ENCODE measurements around the gene PEX5L. TPM values are rescaled to one million over a fixed set of nuclear protein-coding genes. Genes with fewer than 3 reads are reported as not detected.

Gene PEX5L
- total RNA-seq, 2 experiments from 2014 or later, result not detected

DNA sequence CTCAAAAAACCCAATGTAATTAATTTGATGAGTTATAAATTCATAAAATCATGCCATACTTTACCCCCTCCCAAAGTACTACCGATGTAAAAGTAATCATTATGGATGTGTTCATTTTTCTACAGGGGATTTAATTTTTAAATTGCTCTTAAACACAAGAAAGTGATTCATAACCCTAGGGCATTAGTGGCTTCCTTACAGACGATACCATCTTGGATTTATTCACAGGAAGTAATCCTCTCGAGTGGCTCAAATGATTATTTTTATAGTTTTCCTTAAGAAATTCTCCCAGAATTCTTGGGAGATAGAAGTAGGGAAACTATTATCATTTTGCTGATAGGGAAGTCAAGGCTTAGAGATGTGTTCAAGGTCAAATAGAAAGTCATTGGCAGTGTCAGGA is 80.9 kb downstream of the PEX5L start:
- DNase-seq, result no peak
- Mint-ChIP-seq H3K27me3 (peaks cover 26% of the 10 kb centered on the region), H3K36me3 (ENCODE audit: low read depth) (no peaks in the 10 kb centered on the region), H3K4me1 (ENCODE audit: low read depth) (peaks cover 6% of the 10 kb centered on the region), H3K9me3 (no peaks in the 10 kb centered on the region), H3K27ac (no peak overlapping the region), H3K4me3 (no peak overlapping the region)
- TF ChIP-seq, protein P1, sequence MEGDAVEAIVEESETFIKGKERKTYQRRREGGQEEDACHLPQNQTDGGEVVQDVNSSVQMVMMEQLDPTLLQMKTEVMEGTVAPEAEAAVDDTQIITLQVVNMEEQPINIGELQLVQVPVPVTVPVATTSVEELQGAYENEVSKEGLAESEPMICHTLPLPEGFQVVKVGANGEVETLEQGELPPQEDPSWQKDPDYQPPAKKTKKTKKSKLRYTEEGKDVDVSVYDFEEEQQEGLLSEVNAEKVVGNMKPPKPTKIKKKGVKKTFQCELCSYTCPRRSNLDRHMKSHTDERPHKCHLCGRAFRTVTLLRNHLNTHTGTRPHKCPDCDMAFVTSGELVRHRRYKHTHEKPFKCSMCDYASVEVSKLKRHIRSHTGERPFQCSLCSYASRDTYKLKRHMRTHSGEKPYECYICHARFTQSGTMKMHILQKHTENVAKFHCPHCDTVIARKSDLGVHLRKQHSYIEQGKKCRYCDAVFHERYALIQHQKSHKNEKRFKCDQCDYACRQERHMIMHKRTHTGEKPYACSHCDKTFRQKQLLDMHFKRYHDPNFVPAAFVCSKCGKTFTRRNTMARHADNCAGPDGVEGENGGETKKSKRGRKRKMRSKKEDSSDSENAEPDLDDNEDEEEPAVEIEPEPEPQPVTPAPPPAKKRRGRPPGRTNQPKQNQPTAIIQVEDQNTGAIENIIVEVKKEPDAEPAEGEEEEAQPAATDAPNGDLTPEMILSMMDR (IDR thresholded peaks at IDR 0.05), result no peak
- CTCF ChIA-PET, result no interaction called here
- intact Hi-C loops (cut with micrococcal nuclease), result no loop called here
- POLR2A ChIA-PET, result no interaction called here
- ATAC-seq, result no peak

DNA sequence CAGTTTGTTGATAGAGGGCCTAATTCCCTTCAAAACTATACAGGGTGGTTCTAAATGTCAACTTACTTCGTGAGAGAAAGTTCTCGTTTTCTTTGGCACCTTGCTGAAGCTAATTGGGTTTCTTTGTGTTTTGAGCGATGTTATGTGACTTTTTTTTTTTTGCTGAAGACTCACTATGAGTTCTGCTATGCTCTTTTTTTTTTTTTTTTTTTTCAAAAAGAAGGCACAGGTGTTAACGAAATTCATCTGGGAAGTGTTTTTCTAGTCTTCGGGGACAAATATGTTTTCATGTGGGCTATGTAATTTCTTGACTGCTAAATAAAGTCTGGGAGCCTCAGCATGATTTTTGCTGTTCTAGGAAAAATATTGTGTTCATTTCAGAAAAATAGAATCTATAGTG is 81.5 kb downstream of the PEX5L start:
- POLR2A ChIA-PET, result no interaction called here
- CTCF ChIA-PET, result no interaction called here
- Mint-ChIP-seq H3K36me3 (ENCODE audit: low read depth) (no peaks in the 10 kb centered on the region), H3K27ac (no peak overlapping the region), H3K9me3 (no peaks in the 10 kb centered on the region), H3K27me3 (peaks cover 31% of the 10 kb centered on the region), H3K4me1 (ENCODE audit: low read depth) (peaks cover 6% of the 10 kb centered on the region), H3K4me3 (no peak overlapping the region)
- intact Hi-C loops (cut with micrococcal nuclease), result no loop called here
- TF ChIP-seq, protein P1 (IDR thresholded peaks at IDR 0.05), result no peak
- ATAC-seq (no peak), DNase-seq (no peak)

DNA sequence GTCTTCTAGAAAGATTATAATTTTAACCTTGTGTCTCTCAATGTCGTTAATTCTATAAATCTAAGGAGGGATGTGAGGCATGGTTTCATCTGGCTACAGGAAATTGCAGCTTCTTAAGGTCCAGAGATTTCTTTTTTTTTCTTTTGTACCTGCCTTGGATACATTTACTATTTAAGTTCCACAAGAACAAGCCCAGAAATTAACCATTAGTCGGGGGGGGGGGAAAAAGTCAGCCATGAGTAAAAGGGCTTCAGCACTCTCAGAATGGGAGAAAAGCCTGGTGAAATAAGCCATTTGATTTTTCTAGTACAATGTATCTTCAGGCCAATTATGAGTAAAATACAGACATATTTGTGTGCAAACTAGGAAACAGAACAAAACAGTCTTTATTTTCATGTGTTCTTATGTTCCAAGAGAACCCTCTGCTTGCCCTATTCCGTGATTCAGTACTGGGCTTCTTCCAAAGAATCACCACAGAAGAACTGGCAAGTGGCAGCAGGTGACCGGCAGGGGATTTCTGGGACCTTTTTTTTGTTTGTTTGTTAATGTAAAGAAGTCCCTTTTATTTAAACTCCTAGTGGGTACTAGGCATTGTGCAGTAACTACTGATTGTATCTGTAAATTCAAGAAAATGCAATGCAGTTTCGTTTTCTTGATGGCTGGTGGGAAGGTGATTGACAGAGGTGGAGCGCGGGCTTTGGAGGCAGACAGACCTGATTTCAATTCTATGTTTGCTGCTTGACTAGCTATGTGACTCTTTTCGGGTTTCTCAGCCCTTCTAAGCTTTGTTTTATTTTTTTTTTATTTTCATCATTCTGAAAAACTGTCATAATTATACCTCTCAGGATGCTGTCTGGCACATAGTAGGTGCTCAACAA is 82.5 kb downstream of the PEX5L start:
- Mint-ChIP-seq H3K27ac (no peak overlapping the region), H3K36me3 (ENCODE audit: low read depth) (no peaks in the 10 kb centered on the region), H3K27me3 (peaks cover 28% of the 10 kb centered on the region), H3K9me3 (no peaks in the 10 kb centered on the region), H3K4me1 (ENCODE audit: low read depth) (peaks cover 6% of the 10 kb centered on the region), H3K4me3 (no peak overlapping the region)
- TF ChIP-seq, protein P1 (IDR thresholded peaks at IDR 0.05), result no peak
- ChIA-PET POLR2A (no interaction called here), CTCF (no interaction called here)
- intact Hi-C loops (cut with micrococcal nuclease), result no loop called here
- DNase-seq, result no peak
- no peak for ATAC-seq

DNA sequence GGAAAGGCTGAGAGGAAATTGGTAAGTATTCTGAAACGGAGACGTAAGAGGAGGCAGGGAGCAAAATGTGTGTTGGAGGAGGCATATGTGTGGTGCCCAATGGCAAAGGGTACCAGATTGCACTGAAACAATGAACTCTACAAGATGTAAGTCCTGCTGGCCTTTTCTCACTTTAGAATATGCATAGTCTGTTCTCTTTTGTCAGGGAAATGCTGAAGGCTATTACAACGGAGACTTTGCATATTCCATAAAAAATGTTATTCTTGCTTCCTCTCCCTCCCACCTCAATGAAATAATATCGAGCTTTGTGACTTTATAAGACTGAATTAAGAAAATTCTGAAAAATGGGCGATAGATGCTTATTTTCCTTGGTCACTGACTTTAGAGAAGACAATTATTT is 85.9 kb downstream of the PEX5L start:
- no peak for DNase-seq
- Mint-ChIP-seq H3K4me1 (ENCODE audit: low read depth) (no peaks in the 10 kb centered on the region), H3K27me3 (peaks cover 19% of the 10 kb centered on the region), H3K36me3 (ENCODE audit: low read depth) (no peaks in the 10 kb centered on the region), H3K9me3 (no peaks in the 10 kb centered on the region), H3K4me3 (no peak overlapping the region), H3K27ac (no peak overlapping the region)
- TF ChIP-seq, protein P1 (IDR thresholded peaks at IDR 0.05), result no peak
- ATAC-seq, result no peak
- CTCF ChIA-PET, result interaction anchor here (2.3 kb wide), 1 partner anchor 21 kb away, joined by 7 read pairs; no protein-coding TSS in a partner anchor
- POLR2A ChIA-PET, result no interaction called here
- intact Hi-C loops (cut with micrococcal nuclease), result no loop called here

DNA sequence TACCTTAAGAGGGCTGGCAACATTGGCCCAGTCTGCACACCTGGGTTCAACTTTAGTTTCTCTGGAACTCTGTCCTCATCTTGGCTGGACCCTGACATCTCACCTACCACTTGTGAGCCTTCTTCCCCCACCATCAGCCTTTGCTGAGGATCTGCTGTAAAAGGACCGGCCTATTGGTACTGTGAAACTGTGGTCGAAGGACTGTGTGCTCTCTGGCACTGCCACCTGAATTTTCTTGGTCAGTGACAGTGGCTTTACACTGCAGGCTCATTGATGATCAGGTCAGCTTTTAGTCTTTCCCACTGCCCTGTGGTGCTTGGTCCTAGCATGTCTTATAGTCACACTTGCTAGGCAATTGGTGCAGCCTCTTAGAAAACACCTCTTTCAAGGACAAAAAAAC is 86.9 kb downstream of the PEX5L start:
- CTCF ChIA-PET, result interaction anchor here (2.3 kb wide), 1 partner anchor 21 kb away, joined by 7 read pairs; no protein-coding TSS in a partner anchor
- ATAC-seq, result no peak

More for the DNA sequence above, 86.9 kb downstream of the PEX5L start:
- POLR2A ChIA-PET, result no interaction called here
- TF ChIP-seq, protein P1 (IDR thresholded peaks at IDR 0.05), result no peak
- H3K4me1 Mint-ChIP-seq (ENCODE audit: low read depth), result no peaks in the 10 kb centered on the region
- no peak overlapping the region for H3K4me3 Mint-ChIP-seq
- no peaks in the 10 kb centered on the region for H3K36me3 Mint-ChIP-seq (ENCODE audit: low read depth)
- no peak for DNase-seq
- intact Hi-C loops (cut with micrococcal nuclease), result no loop called here
- H3K27me3 Mint-ChIP-seq, result peaks cover 17% of the 10 kb centered on the region
- H3K9me3 Mint-ChIP-seq, result no peaks in the 10 kb centered on the region
- H3K27ac Mint-ChIP-seq, result no peak overlapping the region

All from activated CD8-positive, alpha-beta T cell treated with anti-CD3 and anti-CD28 coated beads for 36 hours (primary cell).